Stomach (tissue), 4 donors: Measurements from ENCODE around the gene NOVA1.

Experiments
- CTCF ChIP-seq, 7 experiments: fragments of 450-650 bp in 4 of 7; fragments of 200-600 bp in 3 of 7; sonication (generic) in 3 of 7; IDR thresholded peaks; one replicate each; pipeline ENCODE4 v1.5.1; 2016 to 2019; ENCODE audit warnings: antibody characterized with exemption in 7 of 7, control low read depth in 2 of 7, mild to moderate bottlenecking in 1 of 7
- POLR2AphosphoS5 ChIP-seq, 3 donors: sonication (generic); formaldehyde crosslinking; IDR thresholded peaks; one replicate each; pipeline ENCODE4 v1.6.1; 2016; ENCODE audit warnings: antibody characterized with exemption in 3 of 3

- TF ChIP-seq CTCF (IDR thresholded peaks at IDR 0.05): no peak
- no peak for TF ChIP-seq POLR2AphosphoS5 (IDR thresholded peaks at IDR 0.05)
Observed at GRCh38 chr14:26597071-26597588, 703 bp downstream of the NOVA1 start.
